Ishikawa (cell line): Measurements from ENCODE around the gene CACNA1G.

Experiments
- CREB1 ChIP-seq: IDR thresholded peaks from 2 replicates; pipeline ENCODE4 v1.6.1; 2012; ENCODE audit warnings: low read depth
- EP300 ChIP-seq: IDR thresholded peaks from 2 replicates; pipeline ENCODE4 v1.6.1; 2012; ENCODE audit warnings: borderline replicate concordance
- FOXM1 ChIP-seq: IDR thresholded peaks from 2 replicates; pipeline ENCODE4 v1.6.1; 2012; ENCODE audit warnings: low read depth, borderline replicate concordance
- MAX ChIP-seq: IDR thresholded peaks from 2 replicates; pipeline ENCODE4 v1.6.1; 2012
- NFIC ChIP-seq: IDR thresholded peaks from 2 replicates; pipeline ENCODE4 v1.6.1; 2012
- RAD21 ChIP-seq: IDR thresholded peaks from 2 replicates; pipeline ENCODE4 v1.6.1; 2012; ENCODE audit warnings: low read depth
- TAF1 ChIP-seq: IDR thresholded peaks from 2 replicates; pipeline ENCODE4 v1.6.1; 2012; ENCODE audit warnings: low read depth, mild to moderate bottlenecking
- TEAD4 ChIP-seq: IDR thresholded peaks from 2 replicates; pipeline ENCODE4 v1.6.1; 2012
- USF1 ChIP-seq: IDR thresholded peaks from 2 replicates; pipeline ENCODE4 v1.6.1; 2012
- YY1 ChIP-seq: IDR thresholded peaks from 2 replicates; pipeline ENCODE4 v1.6.1; 2012; ENCODE audit warnings: low read depth
- ZBTB7A ChIP-seq: IDR thresholded peaks from 2 replicates; pipeline ENCODE4 v1.6.1; 2012; ENCODE audit warnings: low read depth
- TF ChIP-seq, protein P1 (sequence below): IDR thresholded peaks from 2 replicates; pipeline ENCODE4 v1.6.1; 2012; ENCODE audit warnings: low read depth, mild to moderate bottlenecking

GRCh38 chr17:50590946-50591737 lies 30.6 kb downstream of the CACNA1G start:
- TF ChIP-seq, protein P1, sequence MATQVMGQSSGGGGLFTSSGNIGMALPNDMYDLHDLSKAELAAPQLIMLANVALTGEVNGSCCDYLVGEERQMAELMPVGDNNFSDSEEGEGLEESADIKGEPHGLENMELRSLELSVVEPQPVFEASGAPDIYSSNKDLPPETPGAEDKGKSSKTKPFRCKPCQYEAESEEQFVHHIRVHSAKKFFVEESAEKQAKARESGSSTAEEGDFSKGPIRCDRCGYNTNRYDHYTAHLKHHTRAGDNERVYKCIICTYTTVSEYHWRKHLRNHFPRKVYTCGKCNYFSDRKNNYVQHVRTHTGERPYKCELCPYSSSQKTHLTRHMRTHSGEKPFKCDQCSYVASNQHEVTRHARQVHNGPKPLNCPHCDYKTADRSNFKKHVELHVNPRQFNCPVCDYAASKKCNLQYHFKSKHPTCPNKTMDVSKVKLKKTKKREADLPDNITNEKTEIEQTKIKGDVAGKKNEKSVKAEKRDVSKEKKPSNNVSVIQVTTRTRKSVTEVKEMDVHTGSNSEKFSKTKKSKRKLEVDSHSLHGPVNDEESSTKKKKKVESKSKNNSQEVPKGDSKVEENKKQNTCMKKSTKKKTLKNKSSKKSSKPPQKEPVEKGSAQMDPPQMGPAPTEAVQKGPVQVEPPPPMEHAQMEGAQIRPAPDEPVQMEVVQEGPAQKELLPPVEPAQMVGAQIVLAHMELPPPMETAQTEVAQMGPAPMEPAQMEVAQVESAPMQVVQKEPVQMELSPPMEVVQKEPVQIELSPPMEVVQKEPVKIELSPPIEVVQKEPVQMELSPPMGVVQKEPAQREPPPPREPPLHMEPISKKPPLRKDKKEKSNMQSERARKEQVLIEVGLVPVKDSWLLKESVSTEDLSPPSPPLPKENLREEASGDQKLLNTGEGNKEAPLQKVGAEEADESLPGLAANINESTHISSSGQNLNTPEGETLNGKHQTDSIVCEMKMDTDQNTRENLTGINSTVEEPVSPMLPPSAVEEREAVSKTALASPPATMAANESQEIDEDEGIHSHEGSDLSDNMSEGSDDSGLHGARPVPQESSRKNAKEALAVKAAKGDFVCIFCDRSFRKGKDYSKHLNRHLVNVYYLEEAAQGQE = no peak
- TF ChIP-seq CREB1 (no peak), NFIC (no peak), MAX (no peak), FOXM1 (no peak), EP300 (no peak), RAD21 (no peak), YY1 (no peak), ZBTB7A (no peak), TAF1 (no peak), USF1 (no peak), TEAD4 (no peak)
